HepG2 (cell line): ENCODE results near the gene SVOPL. TPM values are rescaled to one million over a fixed set of nuclear protein-coding genes. Genes with fewer than 3 reads are reported as not detected.

Source experiments
- ATAC-seq: fragments of 200-7000 bp; cut with Tn5 transposase; 3 replicates; pipeline ENCODE4 v1.9.1; 2020; ENCODE audit warnings: mild to moderate bottlenecking, moderate library complexity
- BruUV-seq: library from RNA; stranded (reverse); fragments of 400-500 nt; replicated peaks from 2 replicates; lab custom pipeline; 2021; lab: Mats Ljungman, UMichigan
- CTCF ChIA-PET: fragments of 300-600 bp; formaldehyde crosslinking; extraction: SDS; loops from one replicate; lab custom pipeline; 2021; ENCODE audit warnings: low total read pairs, inconsistent platforms, low intra/inter-chr PET ratio; lab: Yijun Ruan, JAX
- POLR2A ChIA-PET: fragments of 350-600 bp; sonication (Branson Sonifier 250); formaldehyde crosslinking; loops from one replicate; lab custom pipeline; 2020; ENCODE audit warnings: antibody characterized with exemption, inconsistent platforms; lab: Yijun Ruan, JAX
- DNase-seq: peaks from one replicate; pipeline ENCODE4 v3.0.0-alpha.2; 2015; ENCODE audit warnings: low spot score
- FAIRE-seq: peaks from 3 replicates; lab custom pipeline; 2011; peaks lifted over from hg19 to GRCh38; lab: Jason Lieb, UNC
- H2AFZ ChIP-seq: one replicate; pipeline ENCODE4 v1.6.1; 2011; ENCODE audit warnings: low read length, inconsistent platforms
- H3K27ac ChIP-seq: fragments of 300-600 bp; 3 replicates; pipeline ENCODE4 v1.8.0; 2011; ENCODE audit warnings: mixed run types, mild to moderate bottlenecking, mixed read lengths, low read length, inconsistent platforms; ENCODE audit not compliant: insufficient read depth; ENCODE audit errors: extremely low read length
- H3K27me3 ChIP-seq, 2 experiments: fragments of 200-600 bp in 1 of 2; 2 replicates in 1 of 2; 3 replicates in 1 of 2; pipeline versions ENCODE4 v1.6.0 to v1.8.0; 2011; ENCODE audit warnings: low read length in 2 of 2, mild to moderate bottlenecking in 2 of 2, moderate library complexity in 2 of 2, inconsistent platforms in 1 of 2; ENCODE audit not compliant: insufficient read depth in 2 of 2, control insufficient read depth in 1 of 2
- H3K36me3 ChIP-seq, 2 experiments: fragments of 200-600 bp in 1 of 2; replicated peaks in 1 of 2; 2 replicates in 1 of 2; 3 replicates in 1 of 2; pipeline versions ENCODE4 v1.5.1 to v1.8.0; 2011; ENCODE audit warnings: low read length in 2 of 2, inconsistent platforms in 1 of 2; ENCODE audit not compliant: insufficient read depth in 2 of 2, control insufficient read depth in 1 of 2
- H3K4me1 ChIP-seq: 2 replicates; pipeline ENCODE4 v1.5.1; 2012; ENCODE audit warnings: low read length, inconsistent platforms; ENCODE audit not compliant: insufficient read depth
- H3K4me2 ChIP-seq: 2 replicates; pipeline ENCODE4 v1.6.0; 2011; ENCODE audit warnings: low read depth, low read length, inconsistent platforms
- H3K4me3 ChIP-seq, 3 experiments: fragments of 200-600 bp in 1 of 3; sonication (generic), shearing (Covaris generic) in 1 of 3; replicated peaks in 1 of 3; 2 replicates each; pipeline ENCODE4 v1.5.1; 2011 to 2016; ENCODE audit warnings: low read length in 3 of 3, inconsistent platforms in 2 of 3, low read depth in 2 of 3, mild to moderate bottlenecking in 2 of 3, control low read depth in 1 of 3, mixed read lengths in 1 of 3; ENCODE audit not compliant: insufficient read depth in 1 of 3
- H3K79me2 ChIP-seq: one replicate; pipeline ENCODE4 v1.6.1; 2011; ENCODE audit warnings: low read length, inconsistent platforms; ENCODE audit not compliant: insufficient read depth
- H3K9ac ChIP-seq: 2 replicates; pipeline ENCODE4 v1.6.0; 2011; ENCODE audit warnings: mild to moderate bottlenecking, low read depth, low read length, inconsistent platforms; ENCODE audit not compliant: insufficient read depth
- H3K9me3 ChIP-seq: 2 replicates; pipeline ENCODE4 v1.5.1; 2012; ENCODE audit warnings: mild to moderate bottlenecking, low read length
- H4K20me1 ChIP-seq: 2 replicates; pipeline ENCODE4 v1.6.0; 2011; ENCODE audit warnings: inconsistent platforms, mild to moderate bottlenecking, low read length, moderate library complexity; ENCODE audit not compliant: insufficient read depth
- DPF2 ChIP-seq: sonication (generic); formaldehyde crosslinking; IDR thresholded peaks from 2 replicates; pipeline ENCODE4 v1.4.0; 2020; ENCODE audit warnings: mild to moderate bottlenecking, low read depth, missing genetic modification reagents, borderline replicate concordance
- JARID2 ChIP-seq: sonication (generic); formaldehyde crosslinking; IDR thresholded peaks from 2 replicates; pipeline ENCODE4 v1.8.1; 2023; ENCODE audit warnings: missing genetic modification reagents, inconsistent platforms; ENCODE audit not compliant: insufficient replicate concordance
- SAFB2 ChIP-seq: sonication (generic); formaldehyde crosslinking; IDR thresholded peaks from 2 replicates; pipeline ENCODE4 v1.5.1; 2020; ENCODE audit warnings: missing genetic modification reagents, low read depth, mild to moderate bottlenecking, borderline replicate concordance
- SMAD3 ChIP-seq: sonication (generic); formaldehyde crosslinking; IDR thresholded peaks from 2 replicates; pipeline ENCODE4 v1.4.0; 2020; ENCODE audit warnings: missing genetic modification reagents
- ZBTB38 ChIP-seq: sonication (generic); formaldehyde crosslinking; IDR thresholded peaks from 2 replicates; pipeline ENCODE4 v1.5.1; 2020; ENCODE audit warnings: mild to moderate bottlenecking, missing genetic modification reagents
- ZNF75D ChIP-seq: sonication (generic); formaldehyde crosslinking; IDR thresholded peaks from 2 replicates; pipeline ENCODE4 v1.8.1; 2023; ENCODE audit warnings: missing genetic modification reagents, mild to moderate bottlenecking, borderline replicate concordance
- ZNF766 ChIP-seq: sonication (generic); formaldehyde crosslinking; IDR thresholded peaks from 2 replicates; pipeline ENCODE4 v1.5.0; 2020; ENCODE audit warnings: missing genetic modification reagents, borderline replicate concordance
- WGBS: methylation state at CpG from one replicate; pipeline ENCODE4 v1.1.6; 2017; ENCODE audit warnings: low lambda C conversion rate; 5-methylcytosine and 5-hydroxymethylcytosine counted together
- in situ Hi-C: cut with HindIII; loops from 2 replicates; pipeline ENCODE4 v1.10.0; 2017; ENCODE audit warnings: low pct_unique_long_range_greater_than_20kb; ENCODE audit not compliant: extremely low pct_ligation_motif_present
- intact Hi-C: fragments of 100-400 bp; cut with micrococcal nuclease; formaldehyde crosslinking; loops from one replicate; pipeline ENCODE4 v1.10.0; 2022; ENCODE audit not compliant: unreplicated experiment
- polyA plus RNA-seq, 8 experiments: library from polyadenylated mRNA; depleted of rRNA in 3 of 8; stranded (reverse) in 7 of 8; unstranded in 1 of 8; fragments of >200 nt; fragmentation: Illumina TruSeq in 4 of 8; extraction: Trizol in 4 of 8; gene quantifications; 2 replicates each; pipeline versions ENCODE4 v1.2.1 to v1.2.3, GENCODE V29; 2011 to 2016; ENCODE audit warnings: low read depth in 4 of 8, missing spikeins in 1 of 8, mixed read lengths in 1 of 8; ENCODE audit not compliant: insufficient read depth in 1 of 8
- total RNA-seq, 5 experiments: library from RNA; depleted of rRNA; stranded (reverse); fragments of >200 nt; fragmentation: Illumina TruSeq; extraction: Trizol; gene quantifications; 2 replicates each; pipeline ENCODE4 v1.2.3, GENCODE V29; 2016; ENCODE audit warnings: low read depth in 1 of 5
- TF ChIP-seq, protein P1 (sequence below): sonication (generic); formaldehyde crosslinking; IDR thresholded peaks from 2 replicates; pipeline ENCODE4 v1.5.0; 2020; ENCODE audit warnings: missing genetic modification reagents
- TF ChIP-seq, protein P2 (sequence below): sonication (generic); formaldehyde crosslinking; IDR thresholded peaks from 2 replicates; pipeline ENCODE4 v1.4.0; 2020; ENCODE audit warnings: mild to moderate bottlenecking, missing genetic modification reagents
- TF ChIP-seq, protein P3 (sequence below): sonication (generic); formaldehyde crosslinking; IDR thresholded peaks from 2 replicates; pipeline ENCODE4 v1.4.0; 2020; ENCODE audit warnings: missing genetic modification reagents

SVOPL gene
- total and polyA plus RNA-seq, 2 of the 13 experiments (the other 11 are each of a cell fraction or from before 2014, with no cell fraction given) = not detected

DNA sequence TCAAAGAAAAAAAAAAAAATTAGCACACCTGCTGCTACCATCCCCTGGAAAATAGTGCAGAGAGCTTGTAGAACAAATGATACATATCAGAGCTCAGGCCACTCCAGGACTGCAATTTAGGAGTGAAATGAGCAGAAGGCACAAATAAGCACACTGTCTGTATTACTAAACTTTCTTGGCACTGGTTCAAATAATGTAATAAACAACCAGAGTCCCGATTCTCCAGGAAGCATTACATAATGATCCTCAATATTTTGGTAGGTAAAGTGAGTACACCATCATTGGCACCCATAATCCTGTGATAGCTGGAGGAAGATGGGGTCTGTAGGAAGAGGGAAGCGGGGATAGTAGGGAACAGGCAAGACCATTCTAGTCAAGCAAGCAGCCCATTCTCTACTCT lies 74.3 kb downstream of the SVOPL start (continued):
- TF ChIP-seq SMAD3 (no peak), DPF2 (CRISPR knock-in tag) (no peak), ZBTB38 (CRISPR knock-in tag) (no peak), ZNF75D (CRISPR knock-in tag) (no peak), SAFB2 (CRISPR knock-in tag) (no peak)
- TF ChIP-seq, protein P1, sequence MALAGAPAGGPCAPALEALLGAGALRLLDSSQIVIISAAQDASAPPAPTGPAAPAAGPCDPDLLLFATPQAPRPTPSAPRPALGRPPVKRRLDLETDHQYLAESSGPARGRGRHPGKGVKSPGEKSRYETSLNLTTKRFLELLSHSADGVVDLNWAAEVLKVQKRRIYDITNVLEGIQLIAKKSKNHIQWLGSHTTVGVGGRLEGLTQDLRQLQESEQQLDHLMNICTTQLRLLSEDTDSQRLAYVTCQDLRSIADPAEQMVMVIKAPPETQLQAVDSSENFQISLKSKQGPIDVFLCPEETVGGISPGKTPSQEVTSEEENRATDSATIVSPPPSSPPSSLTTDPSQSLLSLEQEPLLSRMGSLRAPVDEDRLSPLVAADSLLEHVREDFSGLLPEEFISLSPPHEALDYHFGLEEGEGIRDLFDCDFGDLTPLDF (CRISPR knock-in tag) = no peak
- TF ChIP-seq, protein P2, sequence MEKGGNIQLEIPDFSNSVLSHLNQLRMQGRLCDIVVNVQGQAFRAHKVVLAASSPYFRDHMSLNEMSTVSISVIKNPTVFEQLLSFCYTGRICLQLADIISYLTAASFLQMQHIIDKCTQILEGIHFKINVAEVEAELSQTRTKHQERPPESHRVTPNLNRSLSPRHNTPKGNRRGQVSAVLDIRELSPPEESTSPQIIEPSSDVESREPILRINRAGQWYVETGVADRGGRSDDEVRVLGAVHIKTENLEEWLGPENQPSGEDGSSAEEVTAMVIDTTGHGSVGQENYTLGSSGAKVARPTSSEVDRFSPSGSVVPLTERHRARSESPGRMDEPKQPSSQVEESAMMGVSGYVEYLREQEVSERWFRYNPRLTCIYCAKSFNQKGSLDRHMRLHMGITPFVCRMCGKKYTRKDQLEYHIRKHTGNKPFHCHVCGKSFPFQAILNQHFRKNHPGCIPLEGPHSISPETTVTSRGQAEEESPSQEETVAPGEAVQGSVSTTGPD (CRISPR knock-in tag) = no peak

DNA sequence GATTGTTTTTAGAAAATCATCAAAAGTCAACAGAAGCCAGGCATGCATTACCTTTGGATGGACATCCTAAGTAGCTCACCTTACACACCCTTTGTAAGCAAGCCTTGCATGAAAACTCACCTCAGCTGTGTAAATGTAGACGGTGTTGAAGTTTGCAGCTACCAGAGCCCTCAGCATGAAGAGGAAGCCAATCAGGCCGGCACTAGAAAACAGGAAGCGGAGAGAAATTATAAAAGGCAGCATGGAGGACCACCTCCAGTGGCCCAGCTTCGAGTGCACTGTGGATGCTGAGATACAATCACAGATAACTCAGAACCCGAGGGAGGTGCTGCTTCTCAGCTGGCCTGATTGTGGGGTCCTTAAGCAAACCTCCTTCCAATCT lies 75.3 kb downstream of the SVOPL start:
- WGBS = 31% methylated on average over 5 of the region's 5 CpGs
- BruUV-seq = no TSS peak
- no peak overlapping the region for H3K9ac ChIP-seq
- no peaks in the 10 kb centered on the region for H4K20me1 ChIP-seq
- no peaks in the 10 kb centered on the region for H3K4me1 ChIP-seq
- no peak overlapping the region for H2AFZ ChIP-seq
- ChIA-PET CTCF (no interaction called here), POLR2A (no interaction called here)
- H3K27me3 ChIP-seq = peaks cover 0 to 1% of the 10 kb centered on the region in 2 experiments; a peak in 2 of 5 replicates
- ATAC-seq = no peak
- in situ Hi-C loops (no loop called here), intact Hi-C loops (no loop called here)
- H3K27ac ChIP-seq = no peak overlapping the region
- TF ChIP-seq, protein P3, sequence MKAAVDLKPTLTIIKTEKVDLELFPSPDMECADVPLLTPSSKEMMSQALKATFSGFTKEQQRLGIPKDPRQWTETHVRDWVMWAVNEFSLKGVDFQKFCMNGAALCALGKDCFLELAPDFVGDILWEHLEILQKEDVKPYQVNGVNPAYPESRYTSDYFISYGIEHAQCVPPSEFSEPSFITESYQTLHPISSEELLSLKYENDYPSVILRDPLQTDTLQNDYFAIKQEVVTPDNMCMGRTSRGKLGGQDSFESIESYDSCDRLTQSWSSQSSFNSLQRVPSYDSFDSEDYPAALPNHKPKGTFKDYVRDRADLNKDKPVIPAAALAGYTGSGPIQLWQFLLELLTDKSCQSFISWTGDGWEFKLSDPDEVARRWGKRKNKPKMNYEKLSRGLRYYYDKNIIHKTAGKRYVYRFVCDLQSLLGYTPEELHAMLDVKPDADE (CRISPR knock-in tag) = no peak
- TF ChIP-seq ZNF766 = no peak
- no peak for TF ChIP-seq JARID2 (CRISPR knock-in tag)
- TF ChIP-seq, all 625 proteins: peak for 0
- no peaks in the 10 kb centered on the region for H3K79me2 ChIP-seq
- H3K4me3 ChIP-seq = no peak overlapping the region
- DNase-seq = no peak
- H3K36me3 ChIP-seq = no peaks in the 10 kb centered on the region
- H3K4me2 ChIP-seq = no peak overlapping the region
- no peak for FAIRE-seq
- H3K9me3 ChIP-seq = no peaks in the 10 kb centered on the region
